K562 (cell line): ENCODE measurements around the gene KLHL6. TPM values are rescaled to one million over a fixed set of nuclear protein-coding genes. Genes with fewer than 3 reads are reported as not detected.
"Not testable (repeated sequence)": the region's sequence is repeated elsewhere in the genome, so short reads cannot be mapped to it uniquely, and the experiment has no call there.

Experiments used
- ATAC-seq: fragments of 200-7000 bp; cut with Tn5 transposase; 3 replicates; pipeline ENCODE4 v1.9.1; 2020; ENCODE audit warnings: moderate library complexity
- BruUV-seq: library from RNA; stranded (reverse); fragments of 400-500 nt; replicated peaks from 2 replicates; lab custom pipeline; 2021; lab: Mats Ljungman, UMichigan
- CTCF ChIA-PET: fragments of 300-600 bp; formaldehyde crosslinking; extraction: SDS; loops from one replicate; lab custom pipeline; 2021; ENCODE audit warnings: low intra/inter-chr PET ratio; lab: Yijun Ruan, JAX
- POLR2A ChIA-PET: fragments of 300-600, 350-650 bp; sonication (Branson Sonifier 250); formaldehyde crosslinking; extraction: SDS; loops from one replicate; lab custom pipeline; 2021; ENCODE audit warnings: antibody characterized with exemption, inconsistent platforms; lab: Yijun Ruan, JAX
- DNase-seq, 4 experiments: peaks; one replicate each; pipeline versions ENCODE4 v3.0.0 to v3.0.0-alpha.2; 2011 to 2018; ENCODE audit warnings: low spot score in 3 of 4, mixed read lengths in 3 of 4; ENCODE audit errors: extremely low read depth in 1 of 4
- FAIRE-seq: peaks from 2 replicates; lab custom pipeline; 2011; peaks lifted over from hg19 to GRCh38; lab: Jason Lieb, UNC
- H2AFZ ChIP-seq: 2 replicates; pipeline ENCODE4 v1.6.0; 2011; ENCODE audit warnings: low read depth, low read length, control low read depth, inconsistent platforms
- H3K27ac ChIP-seq: fragments of 200-600 bp; 3 replicates; pipeline ENCODE4 v1.8.0; 2011; ENCODE audit warnings: low read depth, mild to moderate bottlenecking, control low read depth, inconsistent platforms, low read length, moderate library complexity, mixed read lengths; ENCODE audit errors: extremely low read depth
- H3K27me3 ChIP-seq, 2 experiments: fragments of 300-600 bp in 1 of 2; 2 replicates in 1 of 2; 3 replicates in 1 of 2; pipeline versions ENCODE4 v1.6.0 to v1.8.0; 2011; ENCODE audit warnings: inconsistent platforms in 2 of 2, low read length in 2 of 2, mild to moderate bottlenecking in 1 of 2, mixed read lengths in 1 of 2, moderate library complexity in 1 of 2; ENCODE audit not compliant: control insufficient read depth in 2 of 2, insufficient read depth in 2 of 2
- H3K36me3 ChIP-seq: fragments of 300-600 bp; 3 replicates; pipeline ENCODE4 v1.8.0; 2011; ENCODE audit warnings: mild to moderate bottlenecking, low read length, inconsistent platforms; ENCODE audit not compliant: control insufficient read depth, insufficient read depth
- H3K4me1 ChIP-seq, 2 experiments: fragments of 200-600 bp in 1 of 2; replicated peaks in 1 of 2; 2 replicates in 1 of 2; 3 replicates in 1 of 2; pipeline versions ENCODE4 v1.5.1 to v1.8.0; 2011; ENCODE audit warnings: inconsistent platforms in 2 of 2, low read length in 2 of 2, mild to moderate bottlenecking in 1 of 2, mixed read lengths in 1 of 2, moderate library complexity in 1 of 2; ENCODE audit not compliant: control insufficient read depth in 2 of 2, insufficient read depth in 2 of 2
- H3K4me2 ChIP-seq: 2 replicates; pipeline ENCODE4 v1.6.1; 2011; ENCODE audit warnings: low read length, control low read depth, inconsistent platforms, mixed read lengths; ENCODE audit not compliant: insufficient read depth
- H3K4me3 ChIP-seq: fragments of 200-600 bp; sonication (generic), shearing (Covaris generic); 2 replicates; pipeline ENCODE4 v1.5.1; 2016; ENCODE audit warnings: control low read depth, inconsistent platforms
- H3K79me2 ChIP-seq: fragments of 200-600 bp; 3 replicates; pipeline ENCODE4 v1.8.0; 2011; ENCODE audit warnings: low read length, inconsistent platforms; ENCODE audit not compliant: control insufficient read depth, insufficient read depth
- H3K9ac ChIP-seq, 2 experiments: 2 replicates each; pipeline versions ENCODE4 v1.6.0 to v1.6.1; 2011; ENCODE audit warnings: low read depth in 2 of 2, low read length in 2 of 2, control low read depth in 1 of 2, inconsistent platforms in 1 of 2, mild to moderate bottlenecking in 1 of 2, mixed read lengths in 1 of 2; ENCODE audit not compliant: insufficient read depth in 1 of 2
- H3K9me1 ChIP-seq: one replicate; pipeline ENCODE4 v1.6.0; 2011; ENCODE audit warnings: inconsistent platforms, mild to moderate bottlenecking, low read length, moderate library complexity; ENCODE audit not compliant: control insufficient read depth, insufficient read depth
- H3K9me3 ChIP-seq: replicated peaks from 2 replicates; pipeline ENCODE4 v1.5.1; 2011; ENCODE audit warnings: low read depth, low read length, inconsistent platforms; ENCODE audit not compliant: control insufficient read depth, insufficient read depth
- H4K20me1 ChIP-seq: replicated peaks from 2 replicates; pipeline ENCODE4 v1.6.1; 2011; ENCODE audit warnings: low read length, inconsistent platforms, mixed read lengths; ENCODE audit not compliant: control insufficient read depth, insufficient read depth
- CBFA2T3 ChIP-seq: fragments of 450-650 bp; IDR thresholded peaks from 2 replicates; pipeline ENCODE4 v1.6.1; 2017
- CREB3 ChIP-seq: fragments of 450-650 bp; conservative IDR thresholded peaks from 2 replicates; pipeline ENCODE4 v1.6.1; 2016; ENCODE audit warnings: missing genetic modification characterization, low read depth, mild to moderate bottlenecking, missing compliant biosample characterization, moderate library complexity
- DDX20 ChIP-seq: fragments of 450-650 bp; IDR thresholded peaks from 2 replicates; pipeline ENCODE4 v1.6.1; 2016; ENCODE audit warnings: missing genetic modification characterization, low read depth, mild to moderate bottlenecking, missing compliant biosample characterization, moderate library complexity
- NR4A1 ChIP-seq, 2 experiments: fragments of 250-450 bp in 1 of 2; fragments of 450-650 bp in 1 of 2; sonication (Bioruptor Pico) in 1 of 2; IDR thresholded peaks; 2 replicates each; pipeline versions ENCODE4 v1.4.0 to v1.6.1; 2016 to 2020; ENCODE audit warnings: mild to moderate bottlenecking in 2 of 2, missing compliant biosample characterization in 1 of 2, missing genetic modification characterization in 1 of 2, moderate library complexity in 1 of 2
- PTTG1 ChIP-seq: fragments of 450-650 bp; IDR thresholded peaks from 2 replicates; pipeline ENCODE4 v1.6.1; 2016; ENCODE audit warnings: low read depth, mild to moderate bottlenecking, missing genetic modification characterization, missing compliant biosample characterization
- SPI1 ChIP-seq: IDR thresholded peaks from 2 replicates; pipeline ENCODE4 v1.6.1; 2011; ENCODE audit warnings: low read depth, low read length, control low read depth, borderline replicate concordance
- TEAD2 ChIP-seq: fragments of 450-650 bp; IDR thresholded peaks from 2 replicates; pipeline ENCODE4 v1.6.1; 2016; ENCODE audit warnings: missing genetic modification characterization, control low read depth, missing compliant biosample characterization
- ZNF197 ChIP-seq: fragments of 200-800 bp; sonication (Bioruptor generic); IDR thresholded peaks from 2 replicates; pipeline ENCODE4 v1.6.1; 2016; ENCODE audit warnings: low read depth, missing genetic modification characterization, missing compliant biosample characterization
- ZNF583 ChIP-seq: fragments of 250-450 bp; sonication (Bioruptor Pico); IDR thresholded peaks from 2 replicates; pipeline ENCODE4 v1.4.0; 2020
- ZNF766 ChIP-seq: fragments of 200-800 bp; sonication (Bioruptor generic); conservative IDR thresholded peaks from 2 replicates; pipeline ENCODE4 v1.6.1; 2016; ENCODE audit warnings: missing genetic modification characterization, missing compliant biosample characterization
- WGBS: fragments of 100-300 bp; shearing (Covaris generic); methylation state at CpG from one replicate; pipeline ENCODE4 v1.1.6; 2016; ENCODE audit warnings: low coverage, mixed read lengths; ENCODE audit not compliant: insufficient coverage; ENCODE audit errors: missing lambda C conversion rate; 5-methylcytosine and 5-hydroxymethylcytosine counted together
- in situ Hi-C: fragments of 300-500 bp; cut with MboI; formaldehyde crosslinking; loops from 4 replicates; pipeline ENCODE4 v1.15.0; 2018; ENCODE audit warnings: inconsistent platforms, mixed read lengths
- intact Hi-C: fragments of 100-400 bp; cut with micrococcal nuclease; formaldehyde crosslinking; loops from 2 replicates; pipeline ENCODE4 v1.14.2; 2022
- polyA plus RNA-seq, 8 experiments: library from polyadenylated mRNA; depleted of rRNA in 4 of 8; stranded (reverse) in 5 of 8; unstranded in 3 of 8; fragments of >200 nt; fragmentation: Nextera tagmentation in 2 of 8; fragmentation: Illumina TruSeq in 1 of 8; extraction: Ambion mirVana in 2 of 8; extraction: Trizol in 1 of 8; gene quantifications; 2 replicates each; pipeline versions ENCODE4 v1.2.1 to v1.2.3, GENCODE V29; 2011 to 2014; ENCODE audit warnings: inconsistent platforms in 1 of 8, missing spikeins in 1 of 8
- total RNA-seq, 7 experiments: library from RNA; depleted of rRNA in 6 of 7; stranded (reverse); fragments of >200 nt in 6 of 7; fragmentation: Illumina TruSeq in 2 of 7; extraction: Trizol in 2 of 7; gene quantifications; 2 replicates each; pipeline versions ENCODE4 v1.2.1 to v1.2.3, GENCODE V29; 2011 to 2021; ENCODE audit warnings: low replicate concordance in 1 of 7
- TF ChIP-seq, protein P1 (sequence below): fragments of 450-650 bp; conservative IDR thresholded peaks from 2 replicates; pipeline ENCODE4 v1.6.1; 2016; ENCODE audit warnings: missing genetic modification characterization, low read depth, mild to moderate bottlenecking, control low read depth, missing compliant biosample characterization
- TF ChIP-seq, protein P2 (sequence below): fragments of 450-650 bp; IDR thresholded peaks from 2 replicates; pipeline ENCODE4 v1.6.1; 2017; ENCODE audit warnings: antibody characterized with exemption, mild to moderate bottlenecking

Gene KLHL6
- total and polyA plus RNA-seq, 9 of the 15 experiments (the other 6 are each of a cell fraction or from before 2014, with no cell fraction given), result 0.18 to 2.1 (median 1.4) TPM

GRCh38 chr3:183520741-183521556 lies 34.6 kb downstream of the KLHL6 start:
- H2AFZ ChIP-seq, result peak overlapping the region; percentile 53
- peaks cover 12 to 34% of the 10 kb centered on the region in 2 experiments; a peak in 4 of 5 replicates for H3K4me1 ChIP-seq
- intact Hi-C loops; BruUV-seq; H3K27ac ChIP-seq; H3K4me3 ChIP-seq; H4K20me1 ChIP-seq; CTCF ChIA-PET; H3K9me3 ChIP-seq; H3K79me2 ChIP-seq; in situ Hi-C loops; H3K9me1 ChIP-seq; H3K36me3 ChIP-seq; H3K27me3 ChIP-seq; POLR2A ChIA-PET; TF ChIP-seq NR4A1 (CRISPR knock-in tag; IDR thresholded peaks at IDR 0.05): not testable (repeated sequence)
- peak in 1 of 4 experiments; percentile 52 for DNase-seq
- ATAC-seq, result peak; percentile 64
- 23% methylated on average over 19 of the region's 19 CpGs for WGBS
- H3K4me2 ChIP-seq, result peak overlapping the region; percentile 24
- peak overlapping the region in 1 of 2 experiments; percentile 80; a peak in 1 of 4 replicates for H3K9ac ChIP-seq
- peak; percentile 35 for FAIRE-seq
- TF ChIP-seq CREB3 (tag) (peak; percentile 88), NR4A1 (tag; IDR thresholded peaks at IDR 0.05) (peak; percentile 88), ZNF766 (CRISPR knock-in tag) (peak; percentile 74; the same call in 1 of the 2 replicates), PTTG1 (tag) (peak; percentile 84), DDX20 (peak; percentile 80), SPI1 (peak; percentile 72; the same call in 1 of the 2 replicates), TEAD2 (tag) (0 out of 2 replicates have a peak, but pooled peaks have one; percentile 31), ZNF197 (CRISPR knock-in tag) (peak; percentile 48; the same call in 1 of the 2 replicates), CBFA2T3 (peak; percentile 48), ZNF583 (CRISPR knock-in tag) (peak; percentile 80; the same call in 1 of the 2 replicates)
- TF ChIP-seq, protein P1, sequence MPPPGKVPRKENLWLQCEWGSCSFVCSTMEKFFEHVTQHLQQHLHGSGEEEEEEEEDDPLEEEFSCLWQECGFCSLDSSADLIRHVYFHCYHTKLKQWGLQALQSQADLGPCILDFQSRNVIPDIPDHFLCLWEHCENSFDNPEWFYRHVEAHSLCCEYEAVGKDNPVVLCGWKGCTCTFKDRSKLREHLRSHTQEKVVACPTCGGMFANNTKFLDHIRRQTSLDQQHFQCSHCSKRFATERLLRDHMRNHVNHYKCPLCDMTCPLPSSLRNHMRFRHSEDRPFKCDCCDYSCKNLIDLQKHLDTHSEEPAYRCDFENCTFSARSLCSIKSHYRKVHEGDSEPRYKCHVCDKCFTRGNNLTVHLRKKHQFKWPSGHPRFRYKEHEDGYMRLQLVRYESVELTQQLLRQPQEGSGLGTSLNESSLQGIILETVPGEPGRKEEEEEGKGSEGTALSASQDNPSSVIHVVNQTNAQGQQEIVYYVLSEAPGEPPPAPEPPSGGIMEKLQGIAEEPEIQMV (tag), result peak; percentile 76
- TF ChIP-seq, protein P2, sequence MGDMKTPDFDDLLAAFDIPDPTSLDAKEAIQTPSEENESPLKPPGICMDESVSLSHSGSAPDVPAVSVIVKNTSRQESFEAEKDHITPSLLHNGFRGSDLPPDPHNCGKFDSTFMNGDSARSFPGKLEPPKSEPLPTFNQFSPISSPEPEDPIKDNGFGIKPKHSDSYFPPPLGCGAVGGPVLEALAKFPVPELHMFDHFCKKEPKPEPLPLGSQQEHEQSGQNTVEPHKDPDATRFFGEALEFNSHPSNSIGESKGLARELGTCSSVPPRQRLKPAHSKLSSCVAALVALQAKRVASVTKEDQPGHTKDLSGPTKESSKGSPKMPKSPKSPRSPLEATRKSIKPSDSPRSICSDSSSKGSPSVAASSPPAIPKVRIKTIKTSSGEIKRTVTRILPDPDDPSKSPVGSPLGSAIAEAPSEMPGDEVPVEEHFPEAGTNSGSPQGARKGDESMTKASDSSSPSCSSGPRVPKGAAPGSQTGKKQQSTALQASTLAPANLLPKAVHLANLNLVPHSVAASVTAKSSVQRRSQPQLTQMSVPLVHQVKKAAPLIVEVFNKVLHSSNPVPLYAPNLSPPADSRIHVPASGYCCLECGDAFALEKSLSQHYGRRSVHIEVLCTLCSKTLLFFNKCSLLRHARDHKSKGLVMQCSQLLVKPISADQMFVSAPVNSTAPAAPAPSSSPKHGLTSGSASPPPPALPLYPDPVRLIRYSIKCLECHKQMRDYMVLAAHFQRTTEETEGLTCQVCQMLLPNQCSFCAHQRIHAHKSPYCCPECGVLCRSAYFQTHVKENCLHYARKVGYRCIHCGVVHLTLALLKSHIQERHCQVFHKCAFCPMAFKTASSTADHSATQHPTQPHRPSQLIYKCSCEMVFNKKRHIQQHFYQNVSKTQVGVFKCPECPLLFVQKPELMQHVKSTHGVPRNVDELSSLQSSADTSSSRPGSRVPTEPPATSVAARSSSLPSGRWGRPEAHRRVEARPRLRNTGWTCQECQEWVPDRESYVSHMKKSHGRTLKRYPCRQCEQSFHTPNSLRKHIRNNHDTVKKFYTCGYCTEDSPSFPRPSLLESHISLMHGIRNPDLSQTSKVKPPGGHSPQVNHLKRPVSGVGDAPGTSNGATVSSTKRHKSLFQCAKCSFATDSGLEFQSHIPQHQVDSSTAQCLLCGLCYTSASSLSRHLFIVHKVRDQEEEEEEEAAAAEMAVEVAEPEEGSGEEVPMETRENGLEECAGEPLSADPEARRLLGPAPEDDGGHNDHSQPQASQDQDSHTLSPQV, result peak; percentile 86
